GM18505 (cell line): Measurements from ENCODE around the gene KRT83.
"Not testable (repeated sequence)": the region's sequence is repeated elsewhere in the genome, so short reads cannot be mapped to it uniquely, and the experiment has no call there.

Source experiments
- ATAC-seq: cut with Tn5 transposase; IDR thresholded peaks from one replicate; pipeline ENCODE4 v1.9.1; 2021; ENCODE audit not compliant: unreplicated experiment
- POLR2A ChIP-seq: IDR thresholded peaks from 4 replicates; pipeline ENCODE4 v1.6.1; 2011; ENCODE audit warnings: borderline replicate concordance; ENCODE audit not compliant: insufficient read depth, insufficient read length; ENCODE audit errors: extremely low read depth

KRT83 gene

GRCh38 chr12:52349196-52349595, 28.0 kb upstream of the KRT83 start:
- no peak for TF ChIP-seq POLR2A
- ATAC-seq, result no peak

- no peak for ATAC-seq
- TF ChIP-seq POLR2A, result no peak
These were observed 26.6 kb upstream of the KRT83 start for GRCh38 chr12:52347551-52348510.

- no peak for TF ChIP-seq POLR2A
- ATAC-seq, result no peak
These were observed 25.8 kb upstream of the KRT83 start for GRCh38 chr12:52347016-52347415.

DNA sequence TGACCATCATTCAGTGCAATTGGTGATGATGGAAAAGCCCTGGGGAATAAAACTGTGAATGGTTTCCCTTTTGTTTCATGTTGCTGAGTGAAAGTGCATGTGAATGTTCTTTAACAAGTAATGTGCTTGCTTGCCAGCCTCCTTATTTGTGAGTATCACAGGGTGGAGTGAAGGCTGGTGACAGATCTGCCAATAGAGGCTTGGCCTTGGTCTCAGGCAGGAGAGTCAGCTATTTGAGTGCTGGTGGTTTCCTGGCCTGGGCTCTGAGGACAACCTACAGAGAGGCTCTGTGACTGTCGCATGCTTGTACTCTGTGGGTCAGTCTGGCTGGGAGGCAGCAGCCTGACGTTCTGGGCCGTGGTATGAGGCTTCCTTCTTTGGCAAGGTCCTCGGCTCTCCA, 25.4 kb upstream of the KRT83 start:
- no peak for TF ChIP-seq POLR2A
- no peak for ATAC-seq

DNA sequence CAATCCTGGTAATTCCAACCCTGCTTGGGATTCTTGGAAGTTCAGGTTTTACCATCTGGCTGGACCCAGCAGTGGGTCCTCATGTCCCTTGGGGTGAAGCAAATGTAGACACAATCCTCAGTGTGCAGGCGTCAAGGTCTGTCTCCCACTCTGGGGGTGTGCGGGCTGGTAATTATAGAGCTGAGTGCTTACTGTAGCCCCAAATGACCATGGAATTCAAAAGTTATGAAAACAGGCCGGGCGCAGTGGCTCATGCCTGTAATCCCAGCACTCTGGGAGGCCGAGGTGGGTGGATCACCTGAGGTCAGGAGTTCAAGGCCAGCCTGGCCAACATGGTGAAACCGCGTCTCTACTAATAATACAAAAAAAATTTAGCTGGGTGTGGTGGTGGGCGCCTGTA, 23.8 kb upstream of the KRT83 start:
- not testable (repeated sequence) for ATAC-seq

DNA sequence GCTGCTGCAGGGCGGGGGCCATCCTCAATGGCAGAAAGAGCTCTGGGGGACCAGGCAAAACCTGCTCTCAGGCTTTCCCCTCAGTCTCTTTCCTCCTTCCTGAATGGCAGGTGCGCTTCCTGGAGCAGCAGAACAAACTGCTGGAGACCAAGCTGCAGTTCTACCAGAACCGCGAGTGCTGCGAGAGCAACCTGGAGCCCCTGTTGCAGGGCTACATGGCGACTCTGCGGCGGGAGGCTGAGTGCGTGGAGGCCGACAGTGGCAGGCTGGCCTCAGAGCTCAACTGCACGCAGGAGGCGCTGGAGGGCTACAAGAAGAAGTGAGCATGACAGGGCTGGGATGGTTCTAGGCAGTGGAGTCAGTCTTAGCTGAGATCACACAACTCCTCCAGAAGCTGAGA, 22.9 kb upstream of the KRT83 start:
- no peak for TF ChIP-seq POLR2A
- no peak for ATAC-seq

- ATAC-seq, result no peak
- no peak for TF ChIP-seq POLR2A
These were observed 22.4 kb upstream of the KRT83 start for GRCh38 chr12:52343550-52343949.

DNA sequence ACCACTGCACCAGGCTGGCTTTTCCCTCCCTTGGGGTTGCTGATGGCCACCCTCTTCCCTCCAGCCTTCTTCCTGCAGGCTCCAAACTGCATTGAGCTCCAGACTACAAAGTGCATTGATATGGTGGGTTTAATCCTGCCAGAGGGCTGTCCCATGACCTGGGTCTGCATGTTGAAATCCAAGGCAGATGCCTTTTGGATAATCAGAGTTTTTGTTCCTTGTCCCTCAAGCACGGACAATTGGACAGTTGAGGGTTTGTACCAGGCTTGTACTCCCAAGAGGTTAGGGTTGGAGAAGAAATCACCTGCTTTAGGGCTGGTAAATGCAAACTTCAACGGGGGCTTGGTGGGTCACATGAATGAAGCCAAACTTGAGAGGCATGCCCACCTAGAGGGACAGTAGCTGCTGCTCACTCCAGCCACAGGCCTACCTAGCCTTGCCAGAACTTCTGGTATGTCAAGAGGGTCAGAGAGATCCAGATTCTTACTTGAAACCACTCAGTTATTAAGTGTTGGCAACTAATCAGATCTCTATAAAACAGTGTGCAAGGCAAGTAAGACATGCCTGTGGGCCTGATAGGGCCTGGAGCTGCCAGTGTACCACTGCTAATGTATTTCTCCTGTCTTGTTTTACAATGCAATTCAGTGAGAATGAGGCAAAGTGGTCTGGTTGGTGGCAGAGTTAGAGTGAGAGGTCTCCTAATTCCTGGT, 21.7 kb upstream of the KRT83 start:
- ATAC-seq, result no peak
- no peak for TF ChIP-seq POLR2A

- TF ChIP-seq POLR2A, result no peak
- ATAC-seq, result no peak
These were observed 19.9 kb upstream of the KRT83 start for GRCh38 chr12:52341066-52341580.

- TF ChIP-seq POLR2A, result no peak
These were observed 17.2 kb upstream of the KRT83 start for GRCh38 chr12:52338241-52338960.

GRCh38 chr12:52337054-52337453, 15.9 kb upstream of the KRT83 start:
- ATAC-seq, result no peak
- no peak for TF ChIP-seq POLR2A

More at GRCh38 chr12:52338241-52338960, 17.2 kb upstream of the KRT83 start:
- no peak for ATAC-seq

GRCh38 chr12:52336641-52337040, 15.4 kb upstream of the KRT83 start:
- no peak for ATAC-seq
- no peak for TF ChIP-seq POLR2A

DNA sequence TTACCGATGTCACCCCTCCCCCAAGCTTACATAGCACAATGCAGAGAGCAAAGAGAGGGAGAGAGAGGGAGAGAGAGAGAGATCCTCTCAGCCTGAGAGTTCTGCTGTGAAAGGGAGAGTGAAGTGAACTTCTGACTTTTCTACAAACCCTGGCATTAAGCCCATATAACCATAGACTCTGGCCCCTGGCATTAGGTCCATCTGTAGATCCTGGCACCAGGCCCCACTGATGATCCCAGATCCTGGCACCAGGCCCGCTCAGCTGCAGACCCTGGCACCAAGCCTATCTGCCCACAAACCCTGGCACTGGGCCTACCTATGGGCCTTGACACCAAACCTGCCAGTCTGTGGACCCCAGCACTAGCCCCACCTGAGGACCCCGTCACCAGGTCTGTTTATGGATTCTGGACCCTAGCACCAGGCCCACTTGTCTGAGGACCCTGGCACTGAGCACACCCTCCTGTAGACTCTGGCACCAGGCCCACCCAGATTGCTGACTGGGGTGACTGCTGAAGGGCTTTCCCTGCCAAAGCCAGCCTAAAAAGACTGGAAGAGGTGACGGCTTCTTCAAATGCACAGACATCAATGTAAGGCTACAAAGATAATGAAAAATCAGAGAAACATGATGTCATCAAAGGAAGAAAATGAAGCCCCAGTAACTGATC, 14.5 kb upstream of the KRT83 start:
- no peak for TF ChIP-seq POLR2A
- no peak for ATAC-seq

DNA sequence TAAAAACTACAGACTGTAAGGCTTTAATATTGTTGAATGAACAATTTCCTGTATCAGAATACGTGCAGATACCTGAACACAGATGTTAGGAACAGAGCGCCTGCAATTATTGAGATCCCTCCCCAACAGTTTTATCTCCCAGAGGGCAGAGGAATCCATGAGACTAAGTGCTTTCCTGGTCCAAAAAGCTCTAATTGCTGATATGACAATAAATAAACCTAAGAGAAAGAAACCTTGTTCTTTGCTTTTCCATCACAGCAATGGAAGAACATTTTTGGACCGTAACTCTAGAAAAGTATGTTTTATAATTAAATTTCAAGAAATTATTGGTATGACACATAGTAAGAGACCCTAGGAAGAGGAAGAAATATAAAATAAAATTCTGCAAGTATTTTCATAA, 13.0 kb upstream of the KRT83 start:
- TF ChIP-seq POLR2A, result no peak
- no peak for ATAC-seq

- no peak for ATAC-seq
- no peak for TF ChIP-seq POLR2A
These were observed 12.1 kb upstream of the KRT83 start for GRCh38 chr12:52333321-52333720.
